C4-2B (cell line): ENCODE results near the gene LILRA6.
"Not testable (repeated sequence)": the region's sequence is repeated elsewhere in the genome, so short reads cannot be mapped to it uniquely, and the experiment has no call there.

Source experiments
- H3K27ac ChIP-seq: fragments of 450-650 bp; 2 replicates; pipeline ENCODE4 v1.5.1; 2017
- ZFX ChIP-seq: fragments of 450-650 bp; IDR thresholded peaks from 2 replicates; pipeline ENCODE4 v1.6.1; 2017
- TF ChIP-seq, protein P1 (sequence below): fragments of 450-650 bp; conservative IDR thresholded peaks from 2 replicates; pipeline ENCODE4 v1.5.1; 2017; ENCODE audit warnings: mild to moderate bottlenecking

The LILRA6 gene

DNA sequence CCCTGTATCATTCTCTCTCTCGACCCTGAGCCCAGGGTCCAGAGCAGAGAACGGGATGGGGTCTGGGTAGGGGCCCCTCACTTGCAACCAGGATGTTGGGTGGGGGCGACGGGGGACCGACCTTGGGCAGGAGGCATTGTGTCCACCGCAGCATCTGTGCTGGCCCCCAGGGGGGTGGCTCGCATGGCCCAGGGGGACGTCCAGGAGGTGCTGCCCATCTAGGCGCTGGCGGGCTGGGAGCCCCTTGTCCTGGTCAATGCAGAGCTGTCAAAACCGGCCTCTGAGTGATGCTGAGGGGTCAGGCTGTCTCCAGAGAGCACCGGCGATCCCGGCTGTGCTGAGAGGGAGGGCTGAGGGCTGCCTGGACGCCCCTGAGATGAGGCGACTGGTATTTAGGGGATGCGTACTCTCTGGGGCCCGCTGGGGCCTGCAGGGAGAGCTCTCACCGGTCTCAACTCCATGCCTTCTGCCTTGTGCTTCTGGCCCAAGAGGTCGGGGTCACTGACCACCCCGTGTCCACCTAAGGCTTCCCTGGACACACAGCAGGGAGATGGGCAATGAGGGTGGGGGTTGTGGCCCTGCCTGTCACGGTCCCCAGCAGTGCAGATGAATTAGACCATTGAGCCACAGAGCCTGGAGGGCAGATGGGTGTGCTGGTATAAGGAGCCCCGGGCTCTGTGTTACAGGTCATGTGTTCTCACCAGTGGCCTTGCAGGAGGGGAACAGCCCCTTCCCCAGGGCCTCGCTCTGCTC, 33.4 kb downstream of the LILRA6 start:
- H3K27ac ChIP-seq: peak overlapping the region; percentile 76
- TF ChIP-seq, protein P1, sequence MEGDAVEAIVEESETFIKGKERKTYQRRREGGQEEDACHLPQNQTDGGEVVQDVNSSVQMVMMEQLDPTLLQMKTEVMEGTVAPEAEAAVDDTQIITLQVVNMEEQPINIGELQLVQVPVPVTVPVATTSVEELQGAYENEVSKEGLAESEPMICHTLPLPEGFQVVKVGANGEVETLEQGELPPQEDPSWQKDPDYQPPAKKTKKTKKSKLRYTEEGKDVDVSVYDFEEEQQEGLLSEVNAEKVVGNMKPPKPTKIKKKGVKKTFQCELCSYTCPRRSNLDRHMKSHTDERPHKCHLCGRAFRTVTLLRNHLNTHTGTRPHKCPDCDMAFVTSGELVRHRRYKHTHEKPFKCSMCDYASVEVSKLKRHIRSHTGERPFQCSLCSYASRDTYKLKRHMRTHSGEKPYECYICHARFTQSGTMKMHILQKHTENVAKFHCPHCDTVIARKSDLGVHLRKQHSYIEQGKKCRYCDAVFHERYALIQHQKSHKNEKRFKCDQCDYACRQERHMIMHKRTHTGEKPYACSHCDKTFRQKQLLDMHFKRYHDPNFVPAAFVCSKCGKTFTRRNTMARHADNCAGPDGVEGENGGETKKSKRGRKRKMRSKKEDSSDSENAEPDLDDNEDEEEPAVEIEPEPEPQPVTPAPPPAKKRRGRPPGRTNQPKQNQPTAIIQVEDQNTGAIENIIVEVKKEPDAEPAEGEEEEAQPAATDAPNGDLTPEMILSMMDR: no peak
- TF ChIP-seq ZFX: no peak

DNA sequence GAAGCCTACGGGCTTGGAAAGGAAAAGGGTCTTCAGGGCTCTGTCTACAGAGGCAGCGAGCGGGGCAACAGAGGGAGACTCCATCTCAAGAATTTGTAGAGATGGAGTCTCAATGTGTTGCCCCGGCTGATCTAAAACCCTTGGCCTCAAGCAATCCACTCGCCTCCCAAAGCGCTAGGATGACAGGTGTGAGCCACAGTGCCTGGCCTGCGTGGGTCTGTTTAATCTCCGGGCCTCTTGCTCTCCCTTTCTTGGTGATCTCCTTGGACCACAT, 33.9 kb downstream of the LILRA6 start:
- TF ChIP-seq ZFX: no peak
- peak overlapping the region; percentile 76 for H3K27ac ChIP-seq

DNA sequence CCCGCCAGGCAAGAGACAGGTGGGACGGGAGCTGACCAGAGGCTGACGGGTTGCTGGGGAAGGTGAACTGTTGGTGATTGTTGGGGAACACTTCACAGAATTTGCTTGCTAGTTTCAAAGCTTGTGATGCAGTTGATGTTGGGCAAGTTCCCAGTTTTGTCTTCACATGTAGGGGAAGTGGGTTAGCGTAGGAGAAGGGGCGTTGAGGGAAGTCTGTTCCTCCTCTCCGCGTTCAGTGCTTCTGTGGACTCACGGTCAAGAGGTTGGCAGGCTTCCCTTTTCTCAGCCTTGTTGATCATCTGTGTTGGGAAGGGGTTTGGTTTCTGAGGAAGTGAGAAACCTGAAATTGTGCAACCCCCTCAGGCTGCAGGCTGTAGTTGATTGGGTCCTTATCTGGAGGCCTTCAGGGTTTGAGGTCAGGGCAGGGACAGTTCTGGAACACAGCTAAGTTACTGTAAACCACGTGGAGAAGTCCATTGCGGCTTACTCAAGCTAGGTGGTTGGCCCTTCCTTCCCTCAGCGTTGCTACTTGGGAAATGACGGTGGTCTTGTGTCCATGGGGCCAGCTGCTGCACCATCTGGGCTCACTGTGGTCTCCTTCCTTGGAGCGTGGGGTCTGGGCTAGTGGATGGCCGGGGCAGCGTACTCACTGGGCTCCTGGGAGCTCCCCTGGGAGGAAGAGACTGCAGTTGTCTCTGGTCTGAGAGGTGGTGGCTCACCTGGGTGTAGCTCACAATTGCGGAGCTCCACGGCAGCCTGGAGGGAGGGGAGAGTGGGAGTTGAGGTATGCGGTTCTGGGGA, 34.4 kb downstream of the LILRA6 start:
- TF ChIP-seq, protein P1: no peak
- TF ChIP-seq ZFX: no peak
- H3K27ac ChIP-seq: peak overlapping the region; percentile 76

DNA sequence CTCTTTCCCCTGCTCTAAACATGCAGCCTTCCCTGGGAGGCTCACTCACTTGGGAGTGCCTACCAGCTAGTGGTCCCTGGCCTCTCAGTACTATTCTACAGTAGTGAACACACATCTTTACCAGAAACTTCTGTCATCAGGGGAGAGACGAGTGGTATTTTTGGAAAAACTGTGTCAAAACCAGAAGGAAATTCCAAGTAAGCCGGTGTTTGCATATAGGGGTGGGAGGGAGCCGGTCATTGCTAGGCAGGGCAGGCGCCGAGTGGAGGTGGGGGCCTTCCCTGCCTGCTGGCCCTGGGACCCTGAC, 35.0 kb downstream of the LILRA6 start:
- H3K27ac ChIP-seq: peak overlapping the region; percentile 76
- no peak for TF ChIP-seq ZFX
- TF ChIP-seq, protein P1: no peak

DNA sequence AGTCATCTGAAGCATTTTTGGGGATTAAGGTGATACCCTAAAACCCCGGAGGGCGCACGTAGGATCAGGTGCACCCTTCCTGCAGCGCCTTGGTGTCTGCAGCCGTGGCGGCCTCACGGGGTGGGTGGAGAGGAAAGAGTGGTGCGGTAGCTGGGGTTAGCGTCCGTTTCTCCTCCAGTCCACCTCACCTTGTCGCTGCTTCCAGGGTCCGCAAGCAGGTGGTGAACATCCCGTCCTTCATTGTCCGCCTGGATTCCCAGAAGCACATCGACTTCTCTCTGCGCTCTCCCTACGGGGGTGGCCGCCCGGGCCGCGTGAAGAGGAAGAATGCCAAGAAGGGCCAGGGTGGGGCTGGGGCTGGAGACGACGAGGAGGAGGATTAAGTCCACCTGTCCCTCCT, 35.4 kb downstream of the LILRA6 start:
- not testable (repeated sequence) for H3K27ac ChIP-seq

DNA sequence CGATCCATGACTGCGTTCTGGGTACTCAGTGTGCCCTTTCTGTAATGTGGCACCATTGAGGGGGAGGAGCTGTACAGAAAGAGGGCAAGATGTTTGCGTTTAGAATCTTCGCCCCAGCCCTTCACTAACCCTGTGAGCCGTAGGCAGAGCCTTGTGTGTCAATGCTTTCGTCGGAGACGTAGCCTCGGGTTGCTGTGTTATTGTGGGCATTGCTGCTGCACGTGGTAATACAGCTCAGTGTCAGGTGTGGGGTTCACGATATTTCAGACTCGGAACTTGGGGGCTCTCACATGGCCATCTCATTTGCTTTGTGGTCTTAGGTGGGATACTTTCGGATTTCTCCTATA, 35.8 kb downstream of the LILRA6 start:
- TF ChIP-seq ZFX: no peak
- TF ChIP-seq, protein P1: no peak
- 0 out of 2 replicates have a peak overlapping the region, but pooled peaks have one; percentile 2 for H3K27ac ChIP-seq

DNA sequence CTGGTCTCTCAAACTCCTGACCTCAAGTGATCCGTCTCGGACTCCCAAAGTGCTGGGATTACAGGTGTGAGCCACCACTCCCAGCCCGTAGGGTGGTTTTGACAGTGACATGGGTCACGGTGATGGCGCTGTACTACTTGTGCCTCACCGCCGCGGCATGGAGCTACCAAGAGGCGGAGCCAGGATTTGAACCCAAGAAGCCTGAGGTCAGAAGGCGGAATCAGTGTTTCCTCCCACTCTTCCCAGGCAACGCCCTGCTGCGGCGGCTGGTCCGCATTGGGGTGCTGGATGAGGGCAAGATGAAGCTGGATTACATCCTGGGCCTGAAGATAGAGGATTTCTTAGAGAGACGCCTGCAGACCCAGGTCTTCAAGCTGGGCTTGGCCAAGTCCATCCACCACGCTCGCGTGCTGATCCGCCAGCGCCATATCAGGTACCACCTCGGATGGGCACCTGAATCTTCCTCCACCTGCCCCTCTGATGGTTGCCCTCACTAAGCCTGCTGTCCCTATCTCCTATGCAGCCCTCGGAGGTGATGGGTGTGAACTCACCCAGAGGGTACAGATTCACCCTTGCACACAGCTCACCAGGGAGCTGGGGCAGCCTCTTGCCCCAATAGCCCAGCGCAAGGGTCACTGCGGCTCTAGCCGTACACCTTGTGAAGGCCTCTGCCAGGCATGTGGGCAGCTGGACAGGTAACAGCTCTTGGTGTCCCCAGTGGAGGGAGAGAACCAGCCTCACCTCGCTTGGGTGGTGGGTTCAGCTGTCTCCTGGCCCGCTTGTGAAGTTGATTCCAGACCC, 36.4 kb downstream of the LILRA6 start:
- TF ChIP-seq, protein P1: no peak
- TF ChIP-seq ZFX: no peak
- 0 out of 2 replicates have a peak overlapping the region, but pooled peaks have one; percentile 2 for H3K27ac ChIP-seq

DNA sequence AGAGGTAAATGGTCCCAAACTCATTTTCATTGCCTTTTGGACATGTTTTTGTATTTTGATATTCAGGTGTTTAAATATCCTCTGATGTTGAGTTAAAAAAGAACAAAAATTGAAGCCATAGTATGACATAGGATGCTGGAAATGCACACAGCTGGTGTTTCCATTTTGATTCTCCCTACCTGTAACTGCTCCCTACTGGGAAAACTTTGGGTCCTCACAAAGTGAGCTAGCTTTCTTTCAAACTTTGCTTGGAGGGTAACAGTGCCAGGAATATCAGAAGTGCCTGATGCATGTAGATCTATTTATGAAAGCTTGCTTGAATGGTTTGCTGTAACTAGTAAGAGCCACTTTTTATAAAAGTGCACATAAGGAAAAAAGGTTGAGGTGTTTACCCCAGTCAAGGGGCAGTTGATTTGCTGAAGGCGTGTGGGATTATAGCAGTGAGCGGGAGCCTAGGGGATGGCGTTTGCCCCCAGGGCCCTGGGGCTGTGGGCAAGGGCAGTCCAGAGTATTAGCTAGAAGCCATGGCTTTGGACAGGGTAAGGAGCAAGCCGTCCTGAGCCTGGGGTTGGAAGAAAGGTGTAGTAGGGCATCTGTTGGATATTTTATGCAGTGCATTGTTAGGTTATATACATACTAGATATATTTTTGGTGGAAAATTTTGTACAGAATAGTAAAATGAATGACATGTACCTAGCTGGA, 37.7 kb downstream of the LILRA6 start:
- TF ChIP-seq ZFX: no peak
- TF ChIP-seq, protein P1: no peak
- H3K27ac ChIP-seq: no peak overlapping the region
